HG03378 (cell line): ENCODE results near the gene ITGB1.
"Not testable (repeated sequence)": the region's sequence is repeated elsewhere in the genome, so short reads cannot be mapped to it uniquely, and the experiment has no call there.

ENCODE experiments used
- ATAC-seq: cut with Tn5 transposase; IDR thresholded peaks from one replicate; pipeline ENCODE4 v1.9.1; 2021; ENCODE audit warnings: mild to moderate bottlenecking, moderate library complexity; ENCODE audit not compliant: unreplicated experiment

The ITGB1 gene

DNA sequence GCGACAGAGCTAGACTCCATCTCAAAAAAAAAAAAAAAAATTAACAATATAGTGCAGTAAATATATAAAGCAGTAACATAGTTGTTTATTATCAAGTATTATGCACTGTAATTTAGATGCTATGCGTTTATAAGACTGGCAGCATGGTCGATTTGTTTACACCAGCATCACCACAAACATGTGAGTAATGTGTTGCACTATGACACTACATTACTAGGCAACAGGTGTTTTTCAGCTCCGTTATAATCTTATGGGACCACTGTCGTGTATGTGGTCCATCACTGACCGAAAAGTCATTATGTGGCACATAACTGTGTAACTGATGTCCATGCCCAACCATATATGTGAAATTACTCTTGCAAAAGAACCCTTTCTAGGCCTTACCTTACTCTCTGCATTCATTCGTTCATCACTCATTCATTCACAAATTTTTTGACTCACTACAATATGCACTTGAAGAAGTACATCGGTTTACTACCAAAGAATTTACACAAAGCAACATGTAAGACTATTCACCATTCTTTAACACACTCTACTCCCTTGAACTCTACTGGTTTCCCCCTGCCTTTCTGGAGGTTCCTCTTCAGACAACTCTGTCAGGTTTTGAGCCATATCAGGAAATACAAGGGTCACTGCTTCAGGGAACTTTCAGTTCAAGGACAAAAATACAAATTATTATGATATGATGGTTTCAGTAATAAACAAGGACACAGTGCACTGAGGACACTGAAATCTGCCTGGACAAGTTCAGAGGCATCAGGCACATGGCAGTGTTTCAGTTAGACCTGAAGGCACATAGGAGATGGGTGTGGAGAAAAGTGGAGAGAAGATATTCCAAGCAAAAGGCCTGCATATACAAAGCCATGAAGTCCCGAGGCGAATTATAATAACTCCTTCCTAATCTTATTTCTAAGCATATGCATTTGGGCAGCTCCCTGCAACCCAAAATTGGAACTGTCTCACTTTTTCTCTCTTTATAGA lies 17.4 kb downstream of the ITGB1 start:
- no peak for ATAC-seq

DNA sequence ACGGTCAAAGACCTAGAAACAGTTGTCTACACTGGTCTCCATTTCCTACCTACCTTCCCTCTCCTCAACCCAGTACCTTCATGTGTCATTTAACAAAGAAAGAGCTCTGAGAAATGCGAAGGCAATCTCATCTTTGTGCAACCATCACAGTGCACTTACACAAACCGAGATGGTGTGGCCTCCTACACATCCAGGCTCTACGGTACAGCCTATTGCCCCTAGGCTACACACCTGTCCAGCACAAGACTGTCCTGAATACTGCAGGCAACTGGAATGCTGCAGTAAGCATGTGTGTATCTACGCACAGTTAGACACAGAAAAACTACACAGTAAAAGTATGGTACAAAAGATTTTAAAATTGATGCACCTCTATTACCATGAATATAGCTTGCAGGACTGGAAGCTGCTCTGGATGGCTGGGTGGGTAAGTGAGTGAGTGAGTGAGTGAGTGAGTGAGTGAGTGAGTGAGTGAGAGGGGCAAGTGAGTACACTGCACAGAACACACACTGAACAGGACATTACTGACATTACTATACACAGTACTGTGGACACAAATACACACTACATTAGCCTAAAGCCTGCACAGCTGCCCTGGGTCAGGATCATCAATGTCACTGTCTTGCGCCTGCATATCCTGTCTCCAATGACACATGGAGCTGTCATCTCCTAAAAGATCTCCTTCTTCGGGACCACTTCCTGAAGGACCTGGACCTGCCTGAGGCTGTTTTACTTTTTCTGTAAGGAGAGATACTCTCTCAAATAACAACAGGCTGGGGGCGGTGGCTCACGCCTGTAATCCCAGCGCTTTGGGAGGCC lies 18.5 kb downstream of the ITGB1 start:
- no peak for ATAC-seq

DNA sequence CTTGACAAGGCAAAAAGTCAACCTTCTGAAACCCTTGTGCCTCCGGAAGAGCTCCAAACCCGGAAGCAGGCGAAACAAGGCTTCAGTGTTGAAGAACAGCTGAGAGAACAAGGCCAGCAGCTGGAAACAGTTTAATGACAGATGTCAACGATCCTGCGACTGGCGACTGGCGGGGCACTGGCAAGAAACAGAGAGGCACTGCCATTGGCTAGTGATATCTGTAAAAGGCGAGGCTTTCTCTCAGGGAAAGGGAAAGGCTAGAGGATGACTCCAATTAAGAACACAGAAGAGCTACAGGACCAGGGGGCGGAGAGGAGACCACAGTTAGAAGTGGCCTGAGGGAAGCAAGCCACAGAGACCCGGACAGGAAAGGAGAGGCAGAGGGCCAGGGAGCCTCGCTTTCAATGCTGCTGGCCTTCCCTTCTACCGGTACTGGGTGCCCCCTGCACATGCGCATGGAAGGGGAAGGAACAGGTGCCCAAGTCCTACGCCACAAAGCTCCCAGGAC lies 19.4 kb downstream of the ITGB1 start:
- ATAC-seq, result no peak

DNA sequence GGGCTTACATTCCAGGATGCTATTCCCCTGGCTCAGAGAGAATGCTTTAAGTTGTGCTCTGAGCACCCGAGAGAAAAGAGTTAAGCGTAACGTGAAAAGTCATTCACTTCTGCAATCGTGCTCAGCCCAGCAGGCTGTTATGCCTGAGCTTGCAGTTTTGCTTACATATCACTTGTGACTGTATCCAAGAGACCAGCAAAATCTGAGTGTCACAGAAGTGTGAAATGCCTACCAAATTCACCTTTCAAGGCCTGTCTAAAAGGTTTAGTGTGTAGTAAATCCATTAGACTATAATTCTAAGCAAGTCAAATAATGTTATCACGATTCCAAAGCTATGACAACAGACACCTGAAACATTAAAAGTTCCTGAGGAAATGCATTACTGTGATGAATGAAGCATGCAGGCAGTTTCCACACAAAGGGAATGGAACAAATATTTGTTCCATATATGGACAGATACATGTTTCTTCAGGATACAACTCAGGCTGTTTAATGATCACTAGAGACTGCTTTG lies 20.1 kb downstream of the ITGB1 start:
- no peak for ATAC-seq

DNA sequence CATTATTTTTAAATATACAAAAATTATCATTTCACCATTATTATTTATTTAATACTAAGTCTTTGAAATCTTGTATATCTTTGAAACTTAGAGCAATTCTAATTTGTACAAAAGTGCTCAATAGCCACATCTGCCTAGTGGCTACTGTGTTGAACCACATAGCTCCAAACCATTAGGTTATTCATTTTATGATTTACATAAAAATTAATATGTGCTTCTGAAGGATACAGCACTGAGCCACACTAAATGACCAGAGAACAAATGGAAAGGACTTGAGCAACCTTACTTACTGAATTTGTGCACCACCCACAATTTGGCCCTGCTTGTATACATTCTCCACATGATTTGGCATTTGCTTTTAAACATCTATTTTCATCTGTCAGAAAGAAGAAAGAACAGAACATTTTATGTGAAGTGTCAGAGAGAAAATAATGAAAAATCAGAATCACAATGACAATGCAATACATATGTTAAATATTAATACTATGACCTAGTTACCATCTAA lies 25.8 kb downstream of the ITGB1 start:
- no peak for ATAC-seq

DNA sequence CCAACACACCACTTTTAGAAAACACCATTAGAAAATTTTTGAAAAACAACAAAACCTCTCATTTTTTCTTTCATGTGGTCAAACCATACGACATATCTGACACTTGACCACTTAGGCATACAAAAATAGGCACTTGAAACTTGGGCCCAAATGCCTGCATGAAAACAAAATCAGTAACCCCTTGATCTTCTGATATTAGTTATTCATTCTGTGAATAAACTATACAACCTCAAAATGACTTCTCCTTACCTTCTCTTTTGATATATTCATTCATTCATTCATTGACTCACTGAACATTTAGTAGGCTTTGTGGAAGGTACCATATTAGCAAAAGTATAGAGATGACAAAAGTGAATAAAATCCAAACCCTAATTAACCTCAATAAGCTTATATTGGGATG lies 26.4 kb downstream of the ITGB1 start:
- no peak for ATAC-seq

DNA sequence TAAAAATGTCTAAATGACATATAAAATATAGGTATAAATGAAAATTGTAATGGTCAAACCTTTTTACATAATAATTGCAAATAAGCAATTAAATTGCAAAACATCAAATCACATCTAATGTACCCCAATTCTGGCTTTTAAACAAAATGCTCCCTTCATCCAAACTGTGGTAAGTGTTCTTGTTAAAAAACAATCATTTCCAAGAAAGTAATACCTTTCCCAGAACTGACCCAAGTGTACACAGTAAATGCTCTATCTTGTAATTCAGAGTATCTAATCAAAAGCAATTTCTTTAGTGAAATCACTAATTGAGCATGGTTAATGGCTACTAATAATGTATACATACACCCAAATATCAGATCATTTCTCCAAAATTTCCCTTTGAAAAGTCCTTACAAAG lies 28.0 kb downstream of the ITGB1 start:
- no peak for ATAC-seq

DNA sequence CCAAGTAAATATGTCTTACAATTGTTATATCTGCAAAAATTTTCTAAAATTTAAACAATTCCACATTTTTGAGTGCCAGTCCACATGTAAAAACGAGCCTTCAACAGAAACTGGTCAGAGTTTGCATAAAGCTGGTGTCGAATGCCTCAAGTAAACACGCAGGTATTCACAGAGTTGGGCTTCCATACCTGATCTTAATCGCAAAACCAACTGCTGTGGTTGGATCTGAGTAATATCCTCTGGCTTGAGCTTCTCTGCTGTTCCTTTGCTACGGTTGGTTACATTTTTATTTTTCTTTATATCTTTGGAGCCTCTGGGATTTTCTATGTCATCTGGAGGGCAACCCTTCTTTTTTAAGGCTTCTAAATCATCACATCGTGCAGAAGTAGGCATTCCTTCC lies 28.4 kb downstream of the ITGB1 start:
- no peak for ATAC-seq

DNA sequence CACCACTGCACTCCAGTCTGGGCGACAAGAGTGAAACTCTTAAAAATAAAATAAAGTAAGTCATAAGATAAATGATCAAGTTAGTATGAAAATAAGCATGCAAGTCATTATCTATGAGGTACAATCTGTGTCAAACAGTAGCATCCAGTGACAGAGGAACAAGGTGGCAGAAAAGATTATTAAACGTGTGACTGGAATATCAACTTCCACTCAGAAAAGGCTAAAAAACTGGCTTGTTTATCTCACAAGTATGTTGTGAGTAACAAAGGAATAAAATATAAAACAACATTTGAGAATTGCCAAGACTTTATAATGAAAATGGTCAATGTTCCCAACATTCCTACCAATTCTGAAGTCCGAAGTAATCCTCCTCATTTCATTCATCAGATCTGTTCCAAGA lies 30.3 kb downstream of the ITGB1 start:
- no peak for ATAC-seq

DNA sequence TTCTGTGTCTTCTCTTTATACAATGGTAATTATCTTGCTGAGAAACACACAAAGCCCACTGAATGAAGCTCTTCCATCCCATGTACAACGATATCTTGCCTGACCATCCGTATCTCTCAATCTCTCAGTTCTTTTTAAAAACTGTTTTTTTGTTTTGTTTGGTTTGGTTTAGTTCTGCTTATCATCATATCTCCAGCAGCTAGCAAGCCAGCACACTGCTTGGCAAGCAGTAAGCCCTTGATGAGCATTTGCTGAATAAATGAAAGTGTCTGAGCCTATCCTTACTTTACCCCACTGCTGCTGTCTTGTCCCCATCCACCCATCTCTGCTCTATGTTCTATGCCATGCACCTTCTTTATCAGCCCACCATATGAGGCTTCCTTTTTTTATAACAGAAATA lies 34.2 kb downstream of the ITGB1 start:
- ATAC-seq, result no peak

DNA sequence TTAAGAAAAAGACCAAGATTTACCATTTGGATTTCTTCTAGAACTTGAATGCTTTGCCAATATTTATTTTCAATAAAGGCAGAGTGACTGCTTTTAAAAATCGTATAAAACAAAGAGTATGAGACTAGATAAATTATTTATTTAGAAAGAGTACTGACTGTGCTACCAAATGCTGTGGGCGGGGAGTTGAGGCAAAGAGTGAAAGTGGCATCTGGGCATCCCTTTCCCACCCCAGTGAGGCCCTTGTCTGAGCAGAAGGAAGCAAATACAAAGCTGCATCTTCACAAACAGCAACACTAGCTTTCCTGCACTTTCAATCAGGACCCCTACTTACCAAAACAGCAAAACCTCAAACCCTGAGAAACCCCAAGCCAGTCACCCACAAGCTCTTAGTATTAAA lies 34.9 kb downstream of the ITGB1 start:
- no peak for ATAC-seq

DNA sequence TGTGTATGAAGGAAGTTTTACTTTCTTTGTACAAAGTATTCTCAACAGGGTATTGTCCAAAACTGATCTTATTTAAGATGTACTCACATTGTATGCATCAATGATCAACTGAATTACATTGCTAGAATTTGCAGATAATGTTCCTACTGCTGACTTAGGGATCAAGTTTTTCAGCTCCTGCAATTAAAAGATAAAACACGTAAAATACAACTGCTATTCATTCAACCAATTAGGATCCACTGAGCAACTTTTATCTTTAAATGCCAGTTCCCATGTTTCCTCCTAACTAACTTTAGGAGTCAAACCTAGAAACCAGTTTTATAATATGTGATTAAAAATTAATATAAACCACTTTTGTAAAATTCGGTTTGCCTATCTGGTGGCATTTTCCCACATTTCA lies 35.9 kb downstream of the ITGB1 start:
- ATAC-seq, result no peak

DNA sequence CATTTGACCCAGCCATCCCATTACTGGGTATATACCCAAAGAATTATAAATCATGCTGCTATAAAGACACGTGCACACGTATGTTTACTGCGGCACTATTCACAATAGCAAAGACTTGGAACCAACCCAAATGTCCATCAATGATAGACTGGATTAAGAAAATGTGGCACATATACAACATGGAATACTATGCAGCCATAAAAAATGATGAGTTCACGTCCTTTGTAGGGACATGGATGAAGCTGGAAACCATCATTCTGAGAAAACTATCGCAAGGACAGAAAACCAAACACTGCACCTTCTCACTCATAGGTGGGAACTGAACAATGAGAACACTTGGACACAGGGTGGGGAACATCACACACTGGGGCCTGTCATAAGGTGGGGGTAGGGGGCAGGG lies 40.2 kb downstream of the ITGB1 start:
- ATAC-seq, result not testable (repeated sequence)

DNA sequence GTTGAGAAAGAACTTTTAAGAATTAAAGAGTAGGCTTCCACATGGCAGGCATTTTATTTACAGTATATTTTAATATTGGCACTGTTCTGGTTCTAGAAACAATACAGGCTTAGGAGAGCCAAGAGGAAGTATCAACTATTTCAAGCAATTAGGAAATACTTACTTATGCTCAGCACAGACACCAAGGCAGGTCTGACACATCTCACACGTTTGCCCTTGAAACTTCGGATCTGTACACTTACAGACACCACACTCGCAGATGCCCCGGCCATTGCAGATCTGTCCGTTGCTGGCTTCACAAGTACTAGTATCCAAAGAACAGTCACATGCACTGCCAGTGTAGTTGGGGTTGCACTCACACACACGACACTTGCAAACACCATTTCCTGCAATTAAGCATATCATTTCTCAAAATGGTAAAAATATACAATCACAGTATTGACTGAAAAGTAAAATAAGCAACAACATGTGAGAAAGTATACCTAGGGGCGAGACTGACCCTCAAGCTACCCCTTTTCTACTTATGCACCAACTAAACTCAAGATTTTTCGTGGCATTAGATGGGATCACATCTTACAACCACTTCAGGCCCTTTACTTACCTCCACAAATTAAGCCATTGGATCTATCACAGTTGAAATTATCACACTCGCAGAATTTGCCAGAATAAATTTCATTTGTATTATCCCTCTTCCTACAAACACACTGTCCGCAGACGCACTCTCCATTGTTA lies 46.6 kb downstream of the ITGB1 start:
- no peak for ATAC-seq

DNA sequence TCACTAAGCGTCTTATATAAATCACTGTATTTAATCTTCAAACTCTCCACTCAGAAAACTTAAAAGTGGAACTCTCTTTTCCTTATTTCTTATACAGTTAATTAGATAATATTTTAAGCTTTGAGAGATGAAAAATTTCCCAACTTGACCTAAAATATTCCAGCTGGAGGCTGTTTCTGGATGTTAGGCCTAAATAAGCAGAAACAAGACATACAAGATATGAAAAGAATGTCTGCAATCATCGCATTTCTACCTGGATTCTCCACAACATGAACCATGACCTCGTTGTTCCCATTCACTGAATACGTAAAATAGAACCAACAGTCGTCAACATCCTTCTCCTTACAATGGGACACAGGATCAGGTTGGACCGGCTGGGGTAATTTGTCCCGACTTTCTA lies 48.1 kb downstream of the ITGB1 start:
- not testable (repeated sequence) for ATAC-seq

DNA sequence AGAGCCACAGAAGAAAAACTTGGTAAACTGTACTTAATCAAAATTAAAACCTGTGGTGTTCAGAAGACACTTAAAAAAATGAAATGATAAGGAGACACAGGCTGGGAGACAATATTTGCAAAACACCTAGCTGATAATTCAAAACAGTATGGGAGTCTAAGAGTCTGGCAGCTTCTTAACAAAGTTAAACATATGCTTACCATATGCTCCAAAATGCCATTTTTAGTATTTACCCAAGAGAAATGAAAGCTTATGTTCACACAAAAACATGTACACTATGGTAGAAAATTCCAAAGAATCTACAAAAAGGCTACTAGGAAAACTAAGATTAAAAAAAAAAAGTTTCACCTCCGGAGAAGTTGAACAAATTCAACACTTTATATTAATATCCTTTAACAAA lies 48.6 kb downstream of the ITGB1 start:
- no peak for ATAC-seq

DNA sequence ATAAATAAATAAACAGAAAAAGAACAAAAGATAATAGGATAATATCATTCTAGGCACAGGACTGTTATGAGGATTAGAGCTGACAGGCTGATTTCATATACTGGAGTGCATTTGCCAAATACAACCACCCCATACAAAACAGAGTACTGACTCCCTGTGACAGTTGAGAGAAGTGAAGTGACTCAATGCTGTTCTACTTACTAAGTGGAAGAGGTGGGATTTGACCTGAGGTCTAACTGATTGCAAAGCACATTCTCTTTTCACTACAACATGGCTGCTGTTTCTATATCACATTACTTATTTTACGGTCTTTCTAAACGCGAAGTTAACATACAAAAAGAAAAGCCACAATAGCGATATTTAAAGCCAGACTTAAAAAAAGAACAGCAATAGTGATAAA lies 51.4 kb downstream of the ITGB1 start:
- ATAC-seq, result no peak

DNA sequence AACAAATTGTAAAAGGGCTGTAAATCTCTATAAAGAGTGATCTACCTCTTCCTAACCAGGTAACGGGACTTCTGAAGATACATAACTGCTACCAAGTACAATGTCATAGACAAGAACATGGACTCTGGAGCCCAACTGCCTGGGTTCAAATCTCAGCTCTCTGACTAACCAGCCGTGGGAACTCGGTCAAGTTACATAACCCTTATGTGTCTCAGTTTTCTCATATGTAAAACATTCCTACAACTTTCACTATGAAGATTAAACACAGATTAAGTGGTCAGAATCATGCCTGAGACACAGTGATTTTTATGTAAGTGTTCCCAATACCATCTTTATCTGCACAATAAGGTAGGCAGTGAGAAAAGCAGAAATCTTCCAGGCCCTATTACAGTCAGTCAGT lies 52.6 kb downstream of the ITGB1 start:
- ATAC-seq, result no peak

DNA sequence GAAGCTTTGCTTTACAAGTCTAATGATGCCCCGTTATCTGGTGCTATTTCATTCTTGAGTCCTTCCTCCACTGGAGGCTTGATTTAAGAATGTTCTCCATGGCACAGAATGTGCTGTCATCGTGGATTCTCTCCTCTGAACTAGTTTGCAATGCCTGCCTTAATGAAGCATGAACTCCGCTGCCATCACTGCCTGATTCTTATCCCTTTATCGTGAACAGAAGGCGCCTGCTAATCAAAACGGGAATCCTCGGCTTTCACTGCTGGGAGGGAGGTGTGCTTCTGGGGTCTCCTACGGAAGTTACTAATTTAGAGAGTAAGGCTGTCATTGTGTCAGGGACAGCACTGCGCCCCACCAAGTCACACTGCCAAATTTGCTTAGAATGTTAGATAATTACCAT lies 56.2 kb downstream of the ITGB1 start:
- no peak for ATAC-seq

DNA sequence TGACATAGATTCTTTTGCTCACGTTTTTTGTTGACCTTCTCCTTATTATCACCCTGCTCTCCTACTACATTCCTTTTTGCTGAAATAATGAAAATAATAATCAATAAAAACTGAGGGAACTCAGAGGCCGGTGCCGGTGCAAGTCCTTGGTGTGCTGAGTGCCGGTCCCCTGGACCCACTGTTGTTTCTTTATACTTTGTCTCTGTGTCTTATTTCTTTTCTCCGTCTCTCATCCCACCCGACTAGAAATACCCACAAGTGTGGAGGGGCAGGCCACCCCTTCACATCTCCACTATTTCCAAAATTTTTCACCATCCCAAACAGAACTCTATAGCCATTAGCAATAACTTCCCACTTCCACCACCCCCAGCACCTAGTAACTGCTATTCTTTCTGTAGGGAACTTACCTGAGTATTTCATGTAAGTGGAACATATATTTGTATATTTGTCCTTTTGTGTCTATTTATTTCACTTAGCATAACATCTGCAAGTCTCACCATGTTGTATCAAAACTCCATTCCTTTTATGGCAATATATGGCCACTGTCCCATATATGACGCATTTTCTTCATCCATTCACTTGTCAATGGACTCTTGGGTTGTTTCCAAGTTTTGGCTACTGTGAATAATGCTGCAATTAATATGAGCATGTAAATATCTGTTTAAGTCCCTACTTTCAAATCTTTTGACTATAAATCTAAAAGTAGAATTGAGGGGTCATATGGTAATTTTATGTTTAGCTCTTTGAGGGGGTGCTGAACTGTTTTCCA lies 62.6 kb downstream of the ITGB1 start:
- ATAC-seq, result not testable (repeated sequence)
